Naive B cell (primary cell): ENCODE data around the gene OTUB2. TPM values are rescaled to one million over a fixed set of nuclear protein-coding genes. Genes with fewer than 3 reads are reported as not detected.
"Not testable (repeated sequence)": the region's sequence is repeated elsewhere in the genome, so short reads cannot be mapped to it uniquely, and the experiment has no call there.

Experiments
- ATAC-seq, 2 donors: fragments of 150-1000 bp; cut with Tn5 transposase; 2 replicates each; pipeline ENCODE4 v1.10.0; 2021; ENCODE audit warnings: low read depth in 2 of 2, mild to moderate bottlenecking in 2 of 2, moderate library complexity in 2 of 2
- DNase-seq: peaks from one replicate; pipeline ENCODE4 v3.0.0; 2022
- H3K27ac Mint-ChIP-seq, 6 donors: one replicate each; pipeline ENCODE4 v1.8.0; 2020 to 2022; ENCODE audit warnings: mild to moderate bottlenecking in 6 of 6, mixed read lengths in 6 of 6, moderate library complexity in 5 of 6, inconsistent platforms in 2 of 6
- H3K27me3 Mint-ChIP-seq, 3 donors: one replicate each; pipeline ENCODE4 v1.8.0; 2021 to 2022; ENCODE audit warnings: mixed read lengths in 3 of 3, mild to moderate bottlenecking in 1 of 3
- H3K36me3 Mint-ChIP-seq, 2 donors: one replicate each; pipeline ENCODE4 v1.8.0; 2020 to 2022; ENCODE audit warnings: mixed read lengths in 2 of 2, inconsistent platforms in 1 of 2, mild to moderate bottlenecking in 1 of 2
- H3K4me1 Mint-ChIP-seq, 3 donors: one replicate each; pipeline ENCODE4 v1.8.0; 2020 to 2022; ENCODE audit warnings: mixed read lengths in 3 of 3, inconsistent platforms in 1 of 3, mild to moderate bottlenecking in 1 of 3, moderate library complexity in 1 of 3
- H3K4me3 Mint-ChIP-seq, 8 donors: one replicate each; pipeline ENCODE4 v1.8.0; 2020 to 2022; ENCODE audit warnings: mild to moderate bottlenecking in 8 of 8, mixed read lengths in 8 of 8, moderate library complexity in 8 of 8, inconsistent platforms in 2 of 8
- H3K9me3 Mint-ChIP-seq, 7 donors: one replicate each; pipeline ENCODE4 v1.8.0; 2020 to 2022; ENCODE audit warnings: mixed read lengths in 7 of 7, mild to moderate bottlenecking in 5 of 7, inconsistent platforms in 2 of 7, moderate library complexity in 1 of 7
- polyA plus RNA-seq, 6 donors: library from polyadenylated mRNA; unstranded; fragments of 300-500 nt; fragmentation: Illumina TruSeq; gene quantifications; one replicate each; pipeline ENCODE4 v1.2.3, GENCODE V29; 2021; ENCODE audit warnings: low read depth in 6 of 6

OTUB2 gene
- polyA plus RNA-seq, 6 donors from 2014 or later: 0.08 to 0.23 (median 0.20) TPM; not detected in 1

DNA sequence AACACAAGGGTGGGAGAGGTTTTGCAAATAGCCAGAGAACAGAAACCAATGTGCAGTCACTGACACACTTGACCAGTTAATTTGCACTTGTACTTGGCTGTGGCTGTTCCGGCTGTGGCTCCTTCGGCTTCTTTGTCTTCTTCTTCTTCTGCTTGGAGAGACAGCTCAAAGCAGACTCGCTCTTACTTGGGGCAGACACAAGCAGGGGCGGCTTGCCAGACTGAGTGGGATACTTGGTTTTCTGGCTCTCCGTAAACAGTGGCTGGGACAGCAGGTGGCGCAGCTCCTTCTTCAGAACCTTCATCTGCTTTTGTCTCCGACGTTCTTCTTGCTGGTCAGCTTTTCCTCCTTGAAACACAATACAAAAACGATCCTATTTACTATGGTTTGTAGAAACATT, 25.0 kb downstream of the OTUB2 start:
- H3K4me3 Mint-ChIP-seq: peak overlapping the region in 1 of 8 donors; percentile 9
- H3K27ac Mint-ChIP-seq: peak overlapping the region in 4 of 6 donors; percentile 31 to 72 (median 55)
- H3K27me3 Mint-ChIP-seq: no peaks in the 10 kb centered on the region
- ATAC-seq (no peak), DNase-seq (no peak)
- H3K9me3 Mint-ChIP-seq: no peaks in the 10 kb centered on the region
- peaks cover 2 to 12% (median 7%) of the 10 kb centered on the region in 3 donors for H3K4me1 Mint-ChIP-seq
- H3K36me3 Mint-ChIP-seq: peaks cover 37 to 47% of the 10 kb centered on the region in 2 donors

DNA sequence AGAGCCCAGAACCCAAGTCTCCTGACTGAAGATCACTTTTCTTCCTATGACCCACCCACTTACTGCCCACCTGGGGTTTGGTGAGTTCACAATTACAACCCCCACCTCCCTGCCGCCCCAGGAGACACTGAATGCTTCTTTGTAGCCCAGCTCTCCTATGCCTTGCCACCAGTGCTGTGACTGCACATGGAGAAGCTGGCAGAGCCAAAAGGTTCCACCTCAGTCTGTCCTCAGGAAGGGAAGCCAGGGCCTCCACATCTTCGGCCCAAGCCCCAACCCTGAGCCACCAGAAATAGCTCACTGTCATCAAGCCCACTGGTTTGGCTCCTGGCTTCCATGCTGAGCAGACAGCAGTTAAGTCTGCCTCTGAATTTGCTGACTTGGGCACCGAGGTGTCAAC, 25.6 kb downstream of the OTUB2 start:
- no peak for ATAC-seq
- H3K4me3 Mint-ChIP-seq: no peak overlapping the region
- H3K9me3 Mint-ChIP-seq: no peaks in the 10 kb centered on the region
- peak overlapping the region in 3 of 6 donors; percentile 31 to 56 (median 52) for H3K27ac Mint-ChIP-seq
- no peaks in the 10 kb centered on the region for H3K27me3 Mint-ChIP-seq
- DNase-seq: no peak
- peaks cover 2 to 12% (median 10%) of the 10 kb centered on the region in 3 donors for H3K4me1 Mint-ChIP-seq
- H3K36me3 Mint-ChIP-seq: peaks cover 44 to 48% of the 10 kb centered on the region in 2 donors

DNA sequence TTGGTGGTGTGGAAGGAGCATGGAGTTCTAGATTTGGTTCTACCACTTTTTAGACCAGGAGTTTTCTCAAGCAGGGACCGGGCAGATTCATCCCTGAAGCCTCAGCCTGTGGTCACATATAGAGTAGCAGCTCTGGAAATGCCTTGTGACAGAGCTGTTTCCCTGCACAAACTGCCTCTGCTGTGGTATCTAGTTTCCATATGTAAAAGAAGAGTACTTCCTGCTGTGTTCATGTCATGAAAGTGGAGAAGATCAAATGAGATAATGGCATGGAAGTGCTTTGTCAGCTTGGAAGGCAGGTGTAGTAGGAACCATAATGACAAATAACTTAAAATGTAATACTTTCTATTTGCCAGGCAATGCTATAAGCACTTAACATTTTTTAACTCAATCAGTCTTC, 26.1 kb downstream of the OTUB2 start:
- ATAC-seq (no peak), DNase-seq (no peak)
- Mint-ChIP-seq H3K4me1 (peaks cover 2 to 12% (median 12%) of the 10 kb centered on the region in 3 donors), H3K4me3 (no peak overlapping the region), H3K27me3 (no peaks in the 10 kb centered on the region), H3K9me3 (no peaks in the 10 kb centered on the region), H3K36me3 (peaks cover 44 to 48% of the 10 kb centered on the region in 2 donors), H3K27ac (peak overlapping the region in 3 of 6 donors; percentile 31 to 93 (median 52))

DNA sequence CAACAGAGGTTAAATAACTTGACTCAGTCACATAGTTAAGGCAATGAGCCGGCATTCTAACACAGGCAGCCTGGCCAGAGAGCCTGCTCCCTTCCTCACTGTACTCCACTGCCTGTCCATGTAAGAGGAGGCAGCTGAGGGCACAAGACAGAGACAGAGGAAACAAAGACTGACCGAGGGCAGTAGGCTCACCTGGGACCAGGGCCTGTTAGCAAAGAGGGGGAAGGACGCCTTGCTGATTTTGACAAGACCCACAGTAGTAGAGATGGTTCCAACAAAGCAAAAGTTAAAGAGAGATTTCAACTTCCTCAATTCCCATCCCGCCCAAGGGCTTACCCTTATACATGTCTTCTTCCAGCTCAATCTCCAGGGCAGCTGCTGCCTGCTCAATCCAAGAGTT, 26.5 kb downstream of the OTUB2 start:
- H3K4me3 Mint-ChIP-seq: no peak overlapping the region
- H3K9me3 Mint-ChIP-seq: no peaks in the 10 kb centered on the region
- no peak for DNase-seq
- peaks cover 2 to 17% (median 15%) of the 10 kb centered on the region in 3 donors for H3K4me1 Mint-ChIP-seq
- H3K27ac Mint-ChIP-seq: peak overlapping the region in 2 of 6 donors; percentile 31 to 93
- no peaks in the 10 kb centered on the region for H3K27me3 Mint-ChIP-seq
- peaks cover 44 to 48% of the 10 kb centered on the region in 2 donors for H3K36me3 Mint-ChIP-seq
- no peak for ATAC-seq

DNA sequence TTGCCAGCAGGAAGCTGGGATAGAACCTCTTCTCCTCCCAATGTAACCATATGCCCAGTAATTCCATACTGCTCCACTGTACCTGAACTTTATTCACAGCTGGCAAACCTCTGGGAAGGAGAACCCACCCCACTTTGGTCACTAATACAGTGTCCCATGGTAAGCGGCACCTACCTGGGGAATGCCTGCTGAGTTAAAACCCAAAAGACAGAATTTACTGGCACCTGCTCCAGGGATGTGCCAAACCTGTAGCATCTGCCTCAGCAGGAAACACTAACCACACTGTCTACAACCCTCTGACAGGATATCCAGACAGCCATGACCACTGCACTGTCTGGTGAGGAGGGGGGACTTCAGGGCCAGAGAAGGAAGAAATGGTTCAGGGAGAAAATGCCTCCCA, 28.3 kb downstream of the OTUB2 start:
- H3K36me3 Mint-ChIP-seq: peaks cover 45 to 57% of the 10 kb centered on the region in 2 donors
- no peaks in the 10 kb centered on the region for H3K9me3 Mint-ChIP-seq
- H3K4me3 Mint-ChIP-seq: no peak overlapping the region
- peaks cover 6 to 24% (median 21%) of the 10 kb centered on the region in 3 donors for H3K4me1 Mint-ChIP-seq
- no peaks in the 10 kb centered on the region for H3K27me3 Mint-ChIP-seq
- H3K27ac Mint-ChIP-seq: peak overlapping the region in 3 of 6 donors; percentile 45 to 78 (median 76)
- DNase-seq: no peak
- ATAC-seq: peak in 1 of 2 donors; percentile 16

DNA sequence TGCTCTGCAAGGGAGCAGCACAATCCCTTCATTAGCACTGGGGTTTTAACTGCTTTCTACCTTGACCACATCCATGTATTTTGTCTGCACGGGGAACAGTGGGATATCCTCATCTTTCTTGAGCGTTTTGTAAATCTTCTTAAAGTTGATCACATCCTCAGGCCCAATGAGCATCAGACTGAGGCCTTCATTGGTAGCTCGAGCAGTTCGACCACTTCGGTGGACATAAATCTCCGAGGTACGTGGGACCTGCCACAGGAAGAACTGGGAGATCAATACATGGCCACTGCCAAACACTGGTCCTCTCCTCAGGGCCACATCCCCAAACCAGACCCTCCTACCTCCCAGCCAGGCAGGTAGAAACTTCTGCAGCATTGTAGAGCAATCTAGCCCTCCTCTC, 28.8 kb downstream of the OTUB2 start:
- no peak overlapping the region for H3K4me3 Mint-ChIP-seq
- peaks cover 6 to 24% (median 21%) of the 10 kb centered on the region in 3 donors for H3K4me1 Mint-ChIP-seq
- no peak for DNase-seq
- no peaks in the 10 kb centered on the region for H3K9me3 Mint-ChIP-seq
- H3K27me3 Mint-ChIP-seq: no peaks in the 10 kb centered on the region
- H3K27ac Mint-ChIP-seq: peak overlapping the region in 4 of 6 donors; percentile 45 to 80 (median 60)
- no peak for ATAC-seq
- peaks cover 44 to 54% of the 10 kb centered on the region in 2 donors for H3K36me3 Mint-ChIP-seq

DNA sequence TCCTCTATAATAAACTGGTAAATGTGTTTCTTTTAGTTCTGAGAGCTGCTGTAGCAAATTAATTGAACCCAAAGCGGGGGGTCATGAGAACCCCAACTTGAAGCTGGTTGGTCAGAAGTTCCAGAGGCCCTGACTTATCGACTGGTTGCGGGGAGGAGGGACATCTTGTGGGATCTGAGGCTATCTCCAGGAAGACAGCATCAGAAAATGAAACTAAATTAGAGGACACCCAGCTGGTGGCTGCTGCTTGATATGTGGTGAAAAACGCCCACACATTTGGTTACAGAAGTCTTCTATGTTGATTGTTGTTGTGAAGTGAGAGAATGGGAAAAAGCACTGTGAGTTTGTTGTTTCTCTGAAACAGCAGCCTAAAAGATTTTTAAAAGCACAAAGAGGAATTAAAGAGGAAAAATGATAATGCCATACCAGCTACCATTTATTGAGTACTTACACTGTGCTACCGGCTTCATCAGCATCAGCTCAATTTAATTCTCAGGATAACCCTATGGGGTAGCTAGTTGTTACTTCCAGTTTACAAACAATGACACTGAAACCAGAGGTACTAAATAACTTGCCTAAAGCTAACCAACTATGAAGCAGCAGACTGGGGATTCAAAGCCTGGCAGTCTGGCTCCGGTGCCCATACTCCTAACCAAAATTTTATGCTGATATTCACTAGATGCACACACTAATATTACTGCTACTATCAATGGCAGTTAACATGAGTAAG, 30.6 kb downstream of the OTUB2 start:
- H3K4me3 Mint-ChIP-seq: no peak overlapping the region
- DNase-seq (no peak), ATAC-seq (no peak)
- peaks cover 47 to 51% of the 10 kb centered on the region in 2 donors for H3K36me3 Mint-ChIP-seq
- peaks cover 10 to 25% (median 24%) of the 10 kb centered on the region in 3 donors for H3K4me1 Mint-ChIP-seq
- H3K9me3 Mint-ChIP-seq: no peaks in the 10 kb centered on the region
- peak overlapping the region in 4 of 6 donors; percentile 18 to 89 (median 35) for H3K27ac Mint-ChIP-seq
- H3K27me3 Mint-ChIP-seq: no peaks in the 10 kb centered on the region

DNA sequence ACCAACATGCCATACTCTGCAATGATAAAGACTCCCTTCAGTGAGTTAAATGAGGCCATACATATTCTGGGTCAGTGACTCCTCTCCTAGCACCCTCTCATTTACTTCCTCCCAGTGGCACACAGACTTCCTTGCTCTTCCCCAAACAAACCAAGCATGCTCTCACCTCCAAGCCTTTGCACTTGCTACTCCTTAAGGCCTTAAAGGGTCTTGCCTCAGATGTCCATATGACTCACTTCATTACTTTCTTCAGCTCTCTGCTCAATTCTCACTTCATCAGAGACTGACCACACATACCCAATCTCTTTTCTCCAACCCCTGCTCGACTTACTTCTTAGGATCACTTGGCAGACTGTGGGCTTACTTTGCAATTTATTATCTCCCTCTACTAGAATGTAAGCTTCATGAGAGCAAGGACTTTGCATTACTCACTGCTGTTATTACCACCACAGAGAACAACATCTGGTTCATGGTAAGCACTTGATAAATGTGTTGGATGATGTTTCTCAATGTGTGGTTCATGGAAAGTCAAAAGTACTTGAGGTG, 32.1 kb downstream of the OTUB2 start:
- Mint-ChIP-seq H3K27me3 (no peaks in the 10 kb centered on the region), H3K9me3 (no peaks in the 10 kb centered on the region), H3K4me1 (peaks cover 8 to 36% (median 30%) of the 10 kb centered on the region in 3 donors), H3K27ac (peak overlapping the region in 2 of 6 donors; percentile 28 to 62), H3K36me3 (peaks cover 50 to 58% of the 10 kb centered on the region in 2 donors), H3K4me3 (no peak overlapping the region)
- DNase-seq (no peak), ATAC-seq (no peak)

DNA sequence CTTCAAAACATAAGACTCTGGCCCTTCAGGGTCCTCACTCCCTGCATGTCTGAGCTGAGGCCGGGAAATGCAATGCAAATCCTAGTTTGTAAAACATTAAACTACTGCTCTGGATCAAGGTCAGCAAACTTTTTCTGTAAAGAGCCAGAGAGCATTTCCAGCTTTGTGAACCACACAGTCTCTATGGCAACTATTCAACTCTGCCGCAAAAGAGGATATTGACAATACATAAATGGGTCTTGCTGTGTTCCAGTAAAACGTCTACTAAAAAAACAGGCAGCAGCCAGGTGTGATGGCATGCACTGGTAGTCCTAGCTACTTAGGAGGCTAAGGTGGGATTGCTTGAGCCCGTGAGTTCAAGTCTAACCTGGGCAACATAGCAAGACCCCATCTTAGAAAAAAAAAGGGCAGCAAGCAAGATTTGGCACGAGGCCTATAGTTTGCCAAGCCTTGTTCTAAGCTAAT, 32.6 kb downstream of the OTUB2 start:
- DNase-seq (no peak), ATAC-seq (no peak)
- Mint-ChIP-seq H3K27me3 (no peaks in the 10 kb centered on the region), H3K9me3 (no peaks in the 10 kb centered on the region), H3K4me1 (peaks cover 9 to 41% (median 30%) of the 10 kb centered on the region in 3 donors), H3K36me3 (peaks cover 50 to 58% of the 10 kb centered on the region in 2 donors), H3K27ac (peak overlapping the region in 2 of 6 donors; percentile 28 to 36), H3K4me3 (no peak overlapping the region)

DNA sequence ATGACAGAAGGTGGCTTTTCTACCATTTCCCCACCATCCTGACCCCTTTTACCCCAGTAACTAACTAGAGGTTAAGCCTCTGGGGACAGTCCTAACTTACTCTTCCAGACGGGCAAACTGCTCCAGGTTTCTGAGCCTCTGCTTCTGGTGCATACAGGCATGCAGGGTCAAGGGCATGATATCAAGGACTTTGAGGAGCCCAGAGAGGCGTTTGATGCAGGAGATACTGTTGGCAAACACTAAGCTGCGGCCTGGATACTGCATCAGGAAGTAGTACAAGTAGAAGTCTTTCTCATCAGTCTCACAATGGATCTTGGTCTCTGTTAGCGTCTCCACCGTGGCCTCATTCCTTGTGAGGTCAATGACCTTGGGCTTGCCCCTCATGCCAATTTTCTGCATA, 33.9 kb downstream of the OTUB2 start:
- Mint-ChIP-seq H3K4me3 (no peak overlapping the region), H3K27ac (no peak overlapping the region), H3K9me3 (no peaks in the 10 kb centered on the region), H3K36me3 (peaks cover 37 to 48% of the 10 kb centered on the region in 2 donors), H3K4me1 (peaks cover 18 to 46% (median 27%) of the 10 kb centered on the region in 3 donors), H3K27me3 (no peaks in the 10 kb centered on the region)
- ATAC-seq: no peak
- DNase-seq: no peak

DNA sequence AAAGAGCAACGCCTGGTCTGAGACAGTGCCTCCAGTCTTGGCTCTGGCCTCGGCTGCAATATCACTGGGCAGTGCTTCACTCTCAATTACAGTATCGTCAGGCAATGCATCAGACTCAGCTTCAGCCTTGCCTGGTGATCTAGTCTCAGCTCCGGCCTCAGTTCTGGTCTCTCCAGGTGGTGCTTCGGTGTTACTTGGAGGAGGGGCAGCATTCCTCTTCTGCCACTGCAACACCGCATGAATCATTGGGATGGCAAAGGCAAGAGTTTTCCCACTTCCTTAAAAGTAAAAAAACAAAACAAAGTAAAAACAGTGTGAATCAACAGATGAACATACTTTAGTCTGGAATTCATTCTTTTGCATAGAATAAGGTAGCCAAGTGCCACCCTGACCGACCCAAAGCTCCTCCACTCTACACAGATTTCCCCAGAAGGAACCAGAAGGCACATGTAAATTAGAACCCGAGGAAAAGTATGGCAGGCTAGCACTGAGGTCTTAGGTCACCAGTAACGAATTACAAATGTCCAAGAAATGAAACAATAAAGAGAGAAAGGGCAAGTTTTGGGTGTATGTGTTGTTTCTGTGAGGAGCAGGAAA, 36.3 kb downstream of the OTUB2 start:
- Mint-ChIP-seq H3K4me3 (no peak overlapping the region), H3K9me3 (peaks cover 0 to 5% (median 0%) of the 10 kb centered on the region in 7 donors), H3K4me1 (peaks cover 43 to 56% (median 43%) of the 10 kb centered on the region in 3 donors), H3K27me3 (no peaks in the 10 kb centered on the region), H3K27ac (peak overlapping the region in 2 of 6 donors; percentile 64 to 74), H3K36me3 (peaks cover 31 to 37% of the 10 kb centered on the region in 2 donors)
- ATAC-seq (no peak), DNase-seq (no peak)

DNA sequence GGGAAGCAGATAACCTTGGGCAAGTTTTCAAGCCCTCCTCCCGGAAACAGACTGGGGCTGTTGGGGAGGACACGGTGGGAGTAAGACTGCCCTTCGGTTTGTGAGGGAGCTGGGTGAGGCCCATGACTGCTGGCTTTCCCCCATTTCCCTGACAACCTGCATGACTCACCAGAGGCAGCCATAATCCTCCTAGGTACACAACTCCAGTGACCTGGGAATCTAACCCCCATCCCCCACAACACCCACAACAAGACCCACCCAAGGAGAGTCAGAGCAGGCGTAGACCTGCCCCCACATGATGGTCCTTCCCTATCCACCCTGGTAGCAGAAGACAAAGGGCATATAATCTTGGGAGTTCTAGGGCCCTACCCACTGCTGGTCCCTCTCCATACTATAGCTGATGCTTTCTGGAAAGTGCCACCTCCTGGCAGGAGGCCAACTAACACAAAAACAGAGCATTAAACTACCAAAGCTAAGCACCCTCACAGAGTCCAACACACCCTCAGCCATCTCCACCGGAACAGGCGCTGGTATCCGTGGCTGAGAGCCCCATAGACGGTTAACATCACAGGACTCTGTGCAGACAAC, 40.0 kb downstream of the OTUB2 start:
- Mint-ChIP-seq H3K4me1 (peaks cover 55 to 83% (median 70%) of the 10 kb centered on the region in 3 donors), H3K27ac (peak overlapping the region in 2 of 6 donors; percentile 13 to 55), H3K36me3 (peaks cover 31 to 50% of the 10 kb centered on the region in 2 donors), H3K27me3 (no peaks in the 10 kb centered on the region), H3K4me3 (peak overlapping the region in 2 of 8 donors; percentile 1 to 35), H3K9me3 (peaks cover 11 to 33% (median 25%) of the 10 kb centered on the region in 7 donors)
- ATAC-seq (no peak), DNase-seq (no peak)

DNA sequence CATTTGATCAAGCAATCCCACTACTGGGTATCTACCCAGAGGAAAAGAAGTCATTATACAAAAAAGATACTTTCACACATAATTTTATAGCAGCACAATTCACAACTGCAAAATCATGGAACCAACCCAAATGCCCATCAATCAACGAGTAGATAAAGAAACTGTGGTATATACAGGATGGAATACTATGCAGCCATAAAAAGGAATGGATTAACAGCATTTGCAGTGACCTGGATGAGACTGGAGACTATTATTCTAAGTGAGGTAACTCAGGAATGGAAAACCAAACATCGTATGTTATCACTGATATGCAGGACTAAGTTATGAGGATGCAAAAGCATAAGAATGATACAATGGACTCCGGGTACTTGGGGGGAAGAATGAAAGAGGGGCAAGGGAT, 45.9 kb downstream of the OTUB2 start:
- not testable (repeated sequence) for DNase-seq, H3K27me3 Mint-ChIP-seq, H3K4me3 Mint-ChIP-seq, ATAC-seq, H3K27ac Mint-ChIP-seq
- peaks cover 38 to 77% (median 63%) of the 10 kb centered on the region in 3 donors for H3K4me1 Mint-ChIP-seq
- peaks cover 41 to 52% of the 10 kb centered on the region in 2 donors for H3K36me3 Mint-ChIP-seq
- peaks cover 15 to 58% (median 50%) of the 10 kb centered on the region in 7 donors for H3K9me3 Mint-ChIP-seq
